Midbrain (tissue), 1 donor: ENCODE data around the gene KIF3A.
A peak's percentile ranks its signal among the peaks of the same experiment; 100 is the strongest.

Experiments
- DNase-seq: peaks from one replicate; lab custom pipeline; 2025; lab: John Stamatoyannopoulos, UW

Gene KIF3A

DNA sequence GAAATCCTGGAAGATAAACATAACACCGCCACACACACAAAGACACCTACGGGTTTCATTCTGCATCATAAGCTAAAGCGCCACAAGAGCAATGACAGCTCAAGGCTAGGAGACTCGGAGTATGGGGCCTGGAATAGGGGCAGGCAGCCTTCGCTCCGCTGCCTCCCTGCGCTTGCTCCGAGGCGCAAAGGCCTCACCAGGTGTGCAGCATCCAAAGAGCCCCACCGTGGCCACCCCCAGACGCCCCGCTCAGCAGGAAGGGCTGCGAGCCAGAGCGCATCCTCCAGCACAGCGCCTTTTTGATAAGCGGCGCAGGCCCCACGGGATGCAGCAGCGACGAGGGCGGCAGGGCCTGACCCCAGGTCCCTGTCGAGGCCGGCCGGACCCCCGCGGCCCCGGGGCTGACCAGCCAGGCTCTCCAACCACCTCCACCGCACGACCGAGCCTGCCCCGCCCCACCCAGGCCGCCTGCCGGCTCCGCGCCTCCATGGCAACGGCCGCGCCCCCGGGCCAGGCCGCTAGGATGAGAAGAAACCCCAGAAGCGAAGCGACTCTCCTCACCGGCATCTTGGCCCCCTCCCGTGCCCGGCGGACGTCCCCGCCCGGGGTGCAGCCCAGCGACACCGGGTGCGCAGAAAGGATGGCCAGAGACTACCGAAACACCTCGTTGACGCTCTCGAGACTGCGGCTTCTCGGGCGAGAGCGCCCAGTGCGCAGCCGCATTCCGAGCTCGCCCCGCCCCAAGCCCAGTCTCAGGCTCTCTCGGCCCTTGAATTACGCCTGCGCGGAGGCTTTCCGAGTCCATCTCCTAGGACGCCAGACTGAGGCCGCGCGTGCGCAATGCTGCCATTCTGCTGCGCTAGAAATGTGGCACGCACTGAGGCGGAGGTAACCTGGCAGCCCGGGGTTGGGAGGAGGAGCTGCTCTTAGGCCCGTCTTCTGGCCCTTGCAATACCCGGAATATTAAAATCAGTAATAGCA is at the start of gene KIF3A:
KIF3A (minus strand) TSS at position 694 of the 981 bp plus-strand sequence; CDS start at position 567, 127 bp downstream.
- DNase-seq, result peak; percentile 98

DNA sequence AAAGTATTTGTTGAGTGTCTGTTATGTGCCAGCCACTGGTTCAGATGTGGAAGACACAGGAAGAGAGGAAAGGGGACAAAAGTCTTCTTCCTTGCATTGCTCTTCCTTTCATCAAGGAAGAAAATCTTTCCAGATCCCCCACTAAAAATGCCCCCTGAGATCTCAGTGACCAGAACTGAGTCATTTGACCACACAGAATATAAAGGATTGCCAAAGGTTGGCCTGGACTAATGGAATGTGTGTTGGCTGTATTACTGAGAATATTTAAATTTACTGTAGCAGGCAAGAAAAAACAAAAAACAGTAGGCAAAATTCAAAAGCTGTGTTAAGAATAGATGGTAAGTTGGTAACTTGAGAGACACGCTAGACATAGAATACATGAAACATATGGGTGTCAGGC is 49.7 kb upstream of the KIF3A start:
- DNase-seq, result no peak

DNA sequence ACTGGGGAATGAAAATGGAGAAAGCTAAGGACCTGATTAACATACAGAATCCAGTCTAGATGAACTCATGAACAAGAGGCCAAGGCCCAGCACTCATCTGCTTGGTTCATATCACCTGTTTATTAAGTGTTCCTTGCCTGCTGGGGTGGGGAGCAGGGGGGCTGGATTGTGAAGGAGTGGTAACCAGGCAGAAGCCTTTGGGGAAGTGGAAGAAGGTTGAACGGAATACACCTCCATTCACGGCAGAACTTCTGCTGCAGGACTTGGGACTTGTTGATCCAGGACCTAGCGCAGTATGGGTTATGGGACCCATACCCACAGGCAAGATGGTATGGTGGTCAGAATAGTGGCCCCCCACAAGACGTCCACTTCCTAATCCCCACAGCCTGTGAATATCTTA is 48.5 kb upstream of the KIF3A start:
- DNase-seq, result no peak

DNA sequence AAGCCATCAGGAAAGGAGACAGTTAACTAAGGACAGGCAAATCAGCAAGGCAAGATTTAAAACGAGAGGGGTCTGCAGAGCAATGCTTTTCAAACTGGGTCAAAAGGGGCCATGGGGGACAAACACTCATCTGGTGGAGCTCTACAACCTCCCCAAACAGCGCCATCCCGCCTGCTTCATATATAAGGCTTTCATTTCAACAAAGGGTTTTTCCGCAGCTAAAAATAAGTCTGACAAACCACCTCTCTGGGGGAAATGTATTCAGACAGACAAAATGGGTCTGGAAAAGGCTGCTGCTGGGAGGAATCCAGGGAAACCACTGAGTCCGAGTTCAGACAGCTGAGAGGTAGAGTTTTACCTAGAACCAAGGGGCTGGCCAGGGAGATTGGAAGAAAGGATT is 48.0 kb upstream of the KIF3A start:
- DNase-seq, result no peak

DNA sequence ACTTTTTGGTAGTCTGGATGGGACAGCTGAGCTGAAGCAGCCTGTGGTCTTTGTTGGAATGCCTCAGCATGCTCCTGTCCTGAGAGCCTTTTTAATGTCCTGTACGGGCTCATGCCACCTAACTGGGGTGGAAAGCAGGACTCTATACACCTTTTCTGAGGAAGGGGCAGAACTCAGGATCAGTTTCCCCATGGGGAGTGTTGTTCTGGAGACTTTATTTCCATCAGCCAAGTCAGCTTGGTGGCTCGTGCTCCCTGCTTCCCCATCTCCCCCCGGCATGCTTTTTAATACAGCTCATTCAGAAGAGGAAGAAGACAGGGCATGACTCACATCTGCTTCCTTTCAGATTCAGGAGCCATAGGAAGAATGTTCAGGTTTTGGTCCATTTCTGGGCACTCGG is 44.8 kb upstream of the KIF3A start:
- peak; percentile 22 for DNase-seq

DNA sequence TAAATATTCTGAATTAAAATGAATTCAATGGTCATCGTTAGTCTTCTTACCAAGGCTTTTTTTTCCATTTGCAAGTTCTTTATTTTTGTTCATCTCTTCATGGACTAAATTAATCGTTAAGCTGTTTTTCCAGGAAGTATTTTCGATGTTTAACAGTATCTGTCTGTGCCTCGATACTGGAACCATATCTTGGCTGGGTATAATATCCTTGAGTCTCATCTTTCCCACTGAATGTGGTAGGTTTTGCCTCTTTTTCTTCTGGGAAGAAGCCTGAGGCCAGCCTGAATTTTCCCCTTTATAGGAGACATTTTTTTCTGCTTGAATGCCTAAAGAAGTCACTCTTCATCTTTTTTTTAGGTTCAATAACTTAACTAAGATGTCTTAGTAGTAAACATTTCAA is 43.7 kb upstream of the KIF3A start:
- no peak for DNase-seq

- DNase-seq, result no peak
Observed at GRCh38 chr5:132780577-132780976, 43.2 kb upstream of the KIF3A start.

GRCh38 chr5:132779961-132780360 is 42.6 kb upstream of the KIF3A start:
- peak; percentile 88 for DNase-seq

- DNase-seq, result no peak
Observed at GRCh38 chr5:132778856-132779255, 41.5 kb upstream of the KIF3A start.

DNA sequence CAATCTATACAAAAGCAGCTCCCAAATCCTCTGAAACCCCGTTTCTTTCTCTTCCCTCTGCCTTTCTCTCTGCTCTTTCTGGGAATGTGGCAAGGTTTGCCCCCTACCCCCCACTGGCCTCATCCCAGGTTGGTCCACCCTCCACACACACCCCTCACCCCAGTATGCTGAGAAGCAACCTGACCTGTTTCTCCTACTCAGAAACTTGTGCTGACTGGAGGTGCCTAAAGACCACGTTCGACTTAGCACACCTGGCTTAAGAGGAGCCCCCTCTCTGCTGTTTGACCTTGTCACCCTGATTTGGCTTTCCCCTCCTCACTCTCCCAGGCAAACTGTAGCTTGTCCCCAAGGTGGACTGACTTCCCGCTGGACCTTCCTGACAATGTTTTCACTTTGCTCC is 40.8 kb upstream of the KIF3A start:
- no peak for DNase-seq

GRCh38 chr5:132777209-132778069 is 40.1 kb upstream of the KIF3A start, which contains the start of gene SEPTIN8:
SEPTIN8 (minus strand) TSS chr5:132777239; CDS start chr5:132777137, 102 bp downstream.
- DNase-seq, result peak; percentile 74

- no peak for DNase-seq
Observed at GRCh38 chr5:132776938-132777208, 39.5 kb upstream of the KIF3A start.

DNA sequence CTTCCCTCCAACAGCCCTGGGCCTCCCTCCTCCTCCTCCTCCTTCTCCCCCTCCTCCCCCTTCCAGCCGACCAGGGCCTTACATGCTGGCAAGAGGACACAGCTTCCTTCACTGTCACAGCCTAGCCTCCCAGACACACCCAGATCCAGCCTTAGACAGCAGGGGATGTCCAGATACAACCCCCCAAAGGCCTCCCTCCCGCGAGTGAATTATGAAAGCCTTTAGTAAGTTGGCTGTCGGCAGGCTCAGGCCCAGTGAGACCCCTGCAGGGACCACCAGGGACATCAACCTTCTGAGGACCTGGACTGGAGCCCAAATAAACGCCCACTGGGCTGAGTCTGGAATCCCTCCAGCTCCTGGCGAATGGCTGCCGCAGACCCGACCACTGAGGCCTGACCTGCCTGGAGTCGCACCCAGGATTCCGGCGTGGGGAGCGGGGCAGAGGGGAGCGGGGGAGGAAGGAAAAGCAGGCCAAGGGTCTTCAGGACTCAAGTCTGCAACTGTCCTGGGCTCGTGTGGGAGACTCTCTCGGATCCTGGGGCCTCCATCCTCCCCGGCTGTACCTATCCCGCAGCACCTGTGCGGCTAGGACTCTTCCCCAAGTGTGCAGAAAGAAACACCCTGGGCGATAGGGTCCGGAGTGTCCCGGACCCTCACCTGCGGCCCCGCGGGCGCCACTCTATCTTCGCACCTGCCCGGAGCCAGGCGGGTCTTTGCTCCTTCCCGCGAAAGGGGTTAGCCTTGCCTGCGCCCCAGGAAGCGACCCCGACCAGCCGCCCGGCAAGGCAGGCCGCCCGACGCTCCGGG is 39.0 kb upstream of the KIF3A start:
- peak; percentile 61 for DNase-seq

GRCh38 chr5:132775476-132775961 is 38.2 kb upstream of the KIF3A start:
- DNase-seq, result no peak

DNA sequence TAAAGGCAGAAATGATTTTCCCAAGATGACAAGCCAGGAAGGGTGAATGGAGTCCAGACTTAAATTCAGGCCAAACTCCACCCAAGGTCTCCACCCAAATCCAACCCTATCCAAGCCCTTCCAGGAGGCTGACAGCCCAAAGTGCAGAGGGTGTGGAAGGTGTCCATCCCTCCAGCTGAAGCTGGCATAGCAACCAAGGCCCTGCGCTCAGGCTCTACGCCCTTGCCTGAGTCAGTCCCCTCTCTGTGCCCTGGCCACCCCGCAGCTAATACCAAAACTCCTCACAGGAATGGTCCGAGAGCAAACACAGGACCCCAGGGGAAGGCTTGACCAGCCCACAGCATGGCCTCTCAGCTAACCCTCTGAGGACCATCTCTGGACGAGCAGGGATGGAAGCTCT is 37.5 kb upstream of the KIF3A start:
- DNase-seq, result no peak

GRCh38 chr5:132774406-132774805 is 37.1 kb upstream of the KIF3A start:
- DNase-seq, result no peak

- no peak for DNase-seq
Observed at GRCh38 chr5:132773601-132774355, 36.4 kb upstream of the KIF3A start.

GRCh38 chr5:132773114-132773513 is 35.8 kb upstream of the KIF3A start:
- peak; percentile 38 for DNase-seq

DNA sequence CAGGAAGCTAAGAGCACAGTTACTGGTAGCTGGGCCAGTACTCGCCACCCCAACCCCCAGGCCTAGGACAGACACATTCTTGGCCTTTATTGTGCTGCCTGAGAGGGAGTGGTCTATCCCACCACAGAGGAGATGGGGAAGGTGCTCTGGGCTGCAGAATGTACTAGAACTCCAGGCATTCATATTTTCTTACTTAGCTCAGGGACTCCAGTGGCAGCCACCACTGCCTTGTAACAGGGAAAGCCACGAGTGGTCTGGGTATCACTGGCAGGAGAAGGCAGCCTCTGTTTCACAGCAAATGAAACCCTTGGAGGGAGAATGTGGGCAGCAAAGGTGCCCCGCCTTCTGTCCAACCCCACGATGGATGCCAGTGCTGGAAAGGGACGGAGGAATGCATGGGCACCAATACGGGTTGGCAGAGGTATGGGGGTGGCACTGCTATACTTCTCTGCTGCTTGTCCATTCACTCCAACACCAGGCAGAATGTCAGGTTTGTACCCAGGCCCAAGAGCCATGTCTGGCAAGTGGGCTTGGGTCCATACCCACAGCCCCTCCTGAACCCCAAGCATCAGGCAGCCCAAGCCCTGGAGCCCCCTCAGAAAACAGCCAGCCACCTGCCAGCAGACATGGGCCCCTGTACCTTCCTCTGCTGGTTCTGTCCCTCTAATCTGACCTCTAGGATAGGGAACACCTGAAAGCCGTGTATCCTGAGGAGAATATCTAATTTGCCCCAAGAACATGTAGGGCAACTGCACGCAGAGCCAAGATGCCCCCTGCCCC is 35.1 kb upstream of the KIF3A start:
- no peak for DNase-seq

DNA sequence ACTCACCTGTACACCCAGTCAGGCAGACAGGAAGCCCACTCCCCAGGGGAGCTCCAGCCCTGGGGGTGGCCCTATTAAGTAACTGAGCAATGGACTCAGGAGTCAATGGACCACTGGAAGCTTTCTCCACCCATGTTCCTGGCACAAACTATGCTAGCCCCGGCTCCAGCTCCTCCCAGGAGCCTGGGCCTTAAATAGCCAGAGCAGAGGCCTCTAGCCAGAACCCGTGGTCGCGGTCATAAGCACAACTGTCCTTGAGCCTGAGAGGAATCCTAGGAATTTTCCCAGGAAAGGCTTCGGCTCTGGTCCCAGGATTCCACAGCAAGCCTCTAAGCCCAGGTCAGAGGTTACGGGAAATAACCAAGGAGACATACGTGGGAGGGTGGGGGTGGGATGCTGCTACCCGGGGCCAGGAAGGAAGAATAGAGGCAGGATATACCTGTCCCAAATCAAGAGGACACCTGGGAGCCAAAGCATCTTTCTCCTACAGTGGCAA is 34.2 kb upstream of the KIF3A start:
- no peak for DNase-seq
